HG03520 (cell line): ENCODE results near the gene LLGL2.
A peak's percentile ranks its signal among the peaks of the same experiment; 100 is the strongest.
"Not testable (repeated sequence)": the region's sequence is repeated elsewhere in the genome, so short reads cannot be mapped to it uniquely, and the experiment has no call there.

Source experiments
- ATAC-seq: cut with Tn5 transposase; IDR thresholded peaks from one replicate; pipeline ENCODE4 v1.9.1; 2021; ENCODE audit warnings: mild to moderate bottlenecking, moderate library complexity; ENCODE audit not compliant: unreplicated experiment

The LLGL2 gene, protein sequence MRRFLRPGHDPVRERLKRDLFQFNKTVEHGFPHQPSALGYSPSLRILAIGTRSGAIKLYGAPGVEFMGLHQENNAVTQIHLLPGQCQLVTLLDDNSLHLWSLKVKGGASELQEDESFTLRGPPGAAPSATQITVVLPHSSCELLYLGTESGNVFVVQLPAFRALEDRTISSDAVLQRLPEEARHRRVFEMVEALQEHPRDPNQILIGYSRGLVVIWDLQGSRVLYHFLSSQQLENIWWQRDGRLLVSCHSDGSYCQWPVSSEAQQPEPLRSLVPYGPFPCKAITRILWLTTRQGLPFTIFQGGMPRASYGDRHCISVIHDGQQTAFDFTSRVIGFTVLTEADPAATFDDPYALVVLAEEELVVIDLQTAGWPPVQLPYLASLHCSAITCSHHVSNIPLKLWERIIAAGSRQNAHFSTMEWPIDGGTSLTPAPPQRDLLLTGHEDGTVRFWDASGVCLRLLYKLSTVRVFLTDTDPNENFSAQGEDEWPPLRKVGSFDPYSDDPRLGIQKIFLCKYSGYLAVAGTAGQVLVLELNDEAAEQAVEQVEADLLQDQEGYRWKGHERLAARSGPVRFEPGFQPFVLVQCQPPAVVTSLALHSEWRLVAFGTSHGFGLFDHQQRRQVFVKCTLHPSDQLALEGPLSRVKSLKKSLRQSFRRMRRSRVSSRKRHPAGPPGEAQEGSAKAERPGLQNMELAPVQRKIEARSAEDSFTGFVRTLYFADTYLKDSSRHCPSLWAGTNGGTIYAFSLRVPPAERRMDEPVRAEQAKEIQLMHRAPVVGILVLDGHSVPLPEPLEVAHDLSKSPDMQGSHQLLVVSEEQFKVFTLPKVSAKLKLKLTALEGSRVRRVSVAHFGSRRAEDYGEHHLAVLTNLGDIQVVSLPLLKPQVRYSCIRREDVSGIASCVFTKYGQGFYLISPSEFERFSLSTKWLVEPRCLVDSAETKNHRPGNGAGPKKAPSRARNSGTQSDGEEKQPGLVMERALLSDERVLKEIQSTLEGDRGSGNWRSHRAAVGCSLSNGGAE

DNA sequence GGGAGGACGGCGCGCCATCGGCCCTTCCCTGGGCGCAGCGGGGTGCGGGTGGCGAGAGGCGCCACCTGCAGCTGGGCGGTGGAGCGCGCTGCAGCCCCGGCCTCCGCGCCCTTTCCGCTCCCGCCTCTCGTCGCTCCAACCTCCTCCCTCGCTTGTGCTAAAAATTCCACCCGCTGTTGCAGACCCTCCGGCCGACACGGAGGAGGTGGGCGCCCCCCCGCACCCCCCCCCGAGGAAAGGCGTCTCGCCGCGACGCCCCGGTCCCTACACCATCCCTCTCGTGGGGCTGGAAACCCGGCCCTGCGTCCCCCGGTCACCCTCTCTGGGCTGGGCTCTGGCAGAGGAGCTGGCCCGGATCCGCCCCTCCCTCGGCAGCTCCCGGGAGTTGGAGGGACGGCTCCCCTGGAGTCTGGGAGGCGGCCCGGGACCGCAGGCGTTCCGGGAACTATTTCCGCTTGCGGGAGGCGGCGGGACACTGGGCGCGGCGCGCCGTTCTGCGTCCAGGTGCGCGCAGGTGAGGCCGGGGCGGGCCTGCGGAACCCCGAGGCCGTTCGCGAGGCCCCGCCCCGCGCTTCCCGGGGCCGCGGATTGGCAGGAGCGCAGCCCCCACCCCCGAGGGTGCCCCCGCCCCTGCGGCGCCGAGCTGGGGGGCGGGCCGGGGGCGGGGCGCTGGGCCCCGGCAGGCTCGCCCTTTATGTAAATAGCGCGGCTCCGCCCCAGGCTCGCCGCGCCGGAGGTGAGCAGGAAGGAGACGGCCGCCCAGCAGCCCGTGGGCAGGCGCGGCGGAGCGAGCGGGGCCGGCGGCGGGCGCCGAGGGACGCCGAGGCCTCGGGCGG lies at the start of gene LLGL2:
TSS of gene LLGL2 (plus strand) at position 728 of the 836 bp plus-strand sequence. CDS start 17,730 bp downstream, outside the sequence.
- ATAC-seq, result peak; percentile 66

GRCh38 chr17:75475851-75476250 lies 49.6 kb upstream of the LLGL2 start:
- no peak for ATAC-seq

GRCh38 chr17:75476271-75476671 lies 49.2 kb upstream of the LLGL2 start:
- ATAC-seq, result no peak

- ATAC-seq, result no peak
These were observed 48.6 kb upstream of the LLGL2 start for GRCh38 chr17:75476752-75477489.

DNA sequence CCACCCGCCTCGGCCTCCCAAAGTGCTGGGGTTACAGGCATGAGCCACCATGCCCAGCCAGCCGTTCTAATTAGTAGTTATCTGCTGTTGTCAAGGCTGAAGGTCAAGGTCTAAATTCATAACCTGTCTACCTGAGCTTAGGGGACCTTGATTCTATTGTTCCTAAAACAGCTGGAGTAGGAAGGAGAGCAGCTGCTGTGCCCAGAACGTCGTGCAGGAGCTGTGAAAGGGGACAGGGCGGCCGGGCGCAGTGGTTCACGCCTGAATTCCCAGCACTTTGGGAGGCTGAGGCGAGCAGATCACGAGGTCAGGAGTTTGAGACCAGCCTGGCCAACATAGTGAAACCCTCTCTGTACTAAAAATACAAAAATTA lies 48.0 kb upstream of the LLGL2 start:
- ATAC-seq, result not testable (repeated sequence)

GRCh38 chr17:75478508-75478907 lies 47.0 kb upstream of the LLGL2 start:
- ATAC-seq, result no peak

- ATAC-seq, result no peak
These were observed 45.2 kb upstream of the LLGL2 start for GRCh38 chr17:75480281-75480680.

DNA sequence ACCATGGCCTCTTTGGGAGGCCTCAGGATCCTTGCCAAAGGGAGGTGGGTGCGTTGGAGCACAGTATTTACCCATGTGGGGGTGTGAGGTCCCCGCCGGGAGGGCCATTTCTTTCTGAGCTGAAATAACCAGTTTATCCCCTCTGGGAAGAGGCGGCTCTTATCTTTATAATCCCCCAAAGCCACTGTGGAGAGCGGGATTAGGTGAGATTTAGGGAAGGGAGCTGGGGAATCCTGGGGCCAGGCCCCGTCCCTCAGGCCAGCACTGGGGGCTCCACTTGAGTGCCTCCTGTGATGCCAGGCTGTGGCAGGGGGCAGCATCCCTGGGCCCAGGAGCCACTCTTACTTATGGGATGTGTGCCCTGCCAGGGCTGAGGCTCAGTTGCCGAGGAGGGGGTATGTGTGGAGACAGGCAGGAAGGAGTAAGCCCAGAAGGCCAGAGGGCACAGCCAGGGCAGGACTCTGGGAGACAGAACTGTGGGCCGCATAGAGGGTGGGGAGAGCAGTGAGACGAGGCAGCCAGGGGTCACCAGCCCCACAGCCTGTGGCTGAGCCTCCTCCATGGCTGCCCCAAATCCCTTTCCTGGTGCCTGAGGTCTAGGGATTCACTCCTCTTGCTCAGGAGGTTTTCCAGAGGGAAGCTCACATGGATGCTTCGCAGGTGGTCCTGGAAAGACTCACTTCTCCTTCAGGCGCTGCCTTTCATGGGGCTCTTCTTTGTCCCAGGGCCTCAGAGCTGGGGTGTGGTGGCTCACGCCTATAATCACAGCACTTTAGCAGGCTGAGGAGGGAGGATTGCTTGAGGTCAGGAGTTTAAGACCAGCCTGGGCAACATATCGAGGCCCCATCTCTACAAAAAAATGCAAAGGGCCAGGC lies 44.1 kb upstream of the LLGL2 start:
- no peak for ATAC-seq

DNA sequence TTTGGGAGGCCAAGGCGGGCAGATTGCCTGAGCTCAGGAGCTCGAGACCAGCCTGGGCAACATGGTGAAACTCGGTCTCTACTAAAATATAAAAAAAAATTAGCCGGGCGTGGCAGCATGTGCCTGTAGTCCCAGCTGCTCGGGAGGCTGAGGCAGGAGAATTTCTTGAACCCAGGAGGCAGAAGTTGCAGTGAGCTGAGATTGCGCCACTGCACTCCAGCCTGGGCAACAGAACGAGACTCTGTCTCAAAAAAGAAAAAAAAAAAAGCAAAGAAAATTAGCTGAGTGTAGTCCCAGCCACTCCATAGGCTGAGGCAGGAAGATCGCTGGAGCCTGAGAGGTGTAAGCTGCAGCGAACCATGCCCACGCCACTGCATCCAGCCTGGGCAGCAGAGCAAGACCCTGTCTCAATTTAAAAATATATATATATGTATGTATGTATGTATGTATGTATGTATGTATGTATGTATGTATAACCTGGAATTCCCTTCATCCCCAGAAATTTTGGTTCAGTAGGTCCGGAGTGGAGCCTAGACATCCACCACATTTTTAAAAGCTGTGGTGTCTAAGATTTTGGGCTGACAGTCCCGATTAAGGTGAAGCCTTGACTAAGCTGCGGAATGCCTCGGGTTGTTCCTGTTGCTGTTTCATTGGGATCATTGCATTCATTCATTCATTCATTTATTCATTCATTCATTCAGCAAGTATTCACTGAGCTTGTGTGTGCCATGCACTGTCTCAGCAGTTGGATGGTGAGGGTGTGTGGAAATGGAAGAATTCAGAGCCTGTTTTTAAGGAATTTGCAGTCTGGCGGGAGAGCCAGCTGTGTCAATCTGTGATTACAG lies 43.2 kb upstream of the LLGL2 start:
- no peak for ATAC-seq

- no peak for ATAC-seq
These were observed 39.8 kb upstream of the LLGL2 start for GRCh38 chr17:75485688-75486087.

DNA sequence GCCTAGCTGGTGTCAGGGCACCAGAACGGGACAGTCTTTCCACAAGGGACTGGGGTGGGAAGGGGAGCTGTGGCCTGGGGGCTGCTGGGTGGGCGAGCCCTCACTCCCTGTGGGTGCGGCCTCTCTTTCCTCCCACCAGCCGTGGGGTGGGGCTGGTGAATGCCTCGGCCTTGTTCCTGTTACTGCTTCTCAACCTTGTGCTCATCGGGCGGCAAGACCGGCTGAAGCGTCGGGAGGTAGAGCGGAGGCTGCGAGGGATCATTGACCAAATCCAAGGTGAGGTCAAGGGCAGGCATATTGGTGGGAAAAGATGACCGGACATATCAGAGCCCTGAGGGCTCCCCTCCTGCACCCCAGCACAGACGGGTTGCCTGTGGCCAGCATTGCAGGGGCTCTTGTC lies 39.3 kb upstream of the LLGL2 start:
- ATAC-seq, result no peak

DNA sequence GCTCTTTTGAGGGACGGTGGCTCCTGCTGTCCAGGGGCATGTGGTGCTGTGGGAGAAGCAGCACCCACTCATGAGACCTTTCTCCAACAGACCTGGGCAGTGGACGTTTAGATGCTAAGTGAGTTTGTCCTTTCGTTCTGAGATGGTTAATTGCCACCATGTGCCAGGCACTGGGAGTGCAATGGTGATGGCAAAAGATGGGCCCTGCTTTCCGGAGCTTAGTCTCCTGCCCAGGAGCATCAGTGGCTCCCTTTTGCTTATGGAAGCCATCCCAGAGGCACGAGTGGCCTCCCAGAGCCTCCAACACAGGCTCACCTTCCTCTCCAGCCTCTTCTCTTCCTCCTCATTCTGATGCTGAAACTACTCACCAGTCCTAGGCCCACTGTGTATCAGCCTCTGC lies 38.5 kb upstream of the LLGL2 start:
- no peak for ATAC-seq

DNA sequence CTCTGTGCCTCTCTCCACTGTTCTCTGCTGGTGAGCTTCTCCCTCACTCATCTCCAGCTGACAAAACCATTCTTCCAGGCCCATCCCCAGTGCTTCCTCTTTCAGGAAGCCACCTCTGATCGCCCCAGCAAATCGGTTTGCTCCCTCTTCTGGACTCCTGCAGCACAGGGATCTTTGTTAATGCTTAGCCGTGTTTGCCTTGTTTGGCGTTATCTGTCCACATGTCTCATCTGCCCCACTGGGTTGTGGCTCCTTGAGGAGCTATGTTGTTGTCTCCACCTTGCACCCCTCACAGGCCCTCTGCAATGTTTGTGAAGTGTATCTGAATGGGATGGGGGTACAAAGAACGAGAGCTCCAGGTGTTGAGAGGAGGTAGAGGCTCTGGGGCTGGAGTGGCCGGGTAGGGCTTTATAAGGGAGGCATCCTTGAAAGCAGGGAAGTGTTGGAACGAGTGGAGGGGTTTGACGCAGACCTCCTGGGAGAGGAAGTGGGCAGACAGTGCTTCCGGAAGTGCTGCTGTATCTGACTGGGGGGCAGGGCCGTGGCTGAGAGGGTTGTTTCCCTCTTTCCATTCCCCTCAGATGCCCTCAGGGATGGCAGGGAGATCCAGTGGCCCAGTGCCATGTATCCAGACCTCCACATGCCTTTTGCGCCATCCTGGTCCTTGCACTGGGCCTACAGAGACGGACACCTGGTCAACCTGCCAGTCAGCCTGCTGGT lies 38.0 kb upstream of the LLGL2 start:
- no peak for ATAC-seq

- no peak for ATAC-seq
These were observed 36.6 kb upstream of the LLGL2 start for GRCh38 chr17:75488693-75489510.

- ATAC-seq, result no peak
These were observed 36.0 kb upstream of the LLGL2 start for GRCh38 chr17:75489511-75489955.

- no peak for ATAC-seq
These were observed 35.2 kb upstream of the LLGL2 start for GRCh38 chr17:75490173-75490743.
